ENCODE data around the gene DAPK1.

GRCh38 chr9:87695523-87695922, 197.9 kb downstream of the DAPK1 start:
- no peak for TF ChIP-seq CTCF (IDR thresholded peaks at IDR 0.05)
- TF ChIP-seq MAX (IDR thresholded peaks at IDR 0.05; ENCODE audit: low read depth) = no peak
- TF ChIP-seq USF1 (IDR thresholded peaks at IDR 0.05; ENCODE audit: borderline replicate concordance, low read depth) = no peak
- no peak for TF ChIP-seq YY1 (IDR thresholded peaks at IDR 0.05; ENCODE audit: low read depth)
- TF ChIP-seq REST (IDR thresholded peaks at IDR 0.05; ENCODE audit: low read depth, low read length) = no peak

All from SK-N-SH (cell line).